HEK293T (cell line): ENCODE measurements around the gene BRCA2.

ENCODE experiments used
- CTCF ChIA-PET: fragments of 350-600 bp; formaldehyde crosslinking; extraction: SDS; loops from one replicate; lab custom pipeline; 2021; ENCODE audit warnings: antibody characterized with exemption, inconsistent platforms; lab: Yijun Ruan, JAX
- POLR2A ChIA-PET: fragments of 350-600 bp; formaldehyde crosslinking; extraction: SDS; loops from one replicate; lab custom pipeline; 2020; ENCODE audit warnings: antibody characterized with exemption, inconsistent platforms; lab: Yijun Ruan, JAX
- DNase-seq: peaks from one replicate; pipeline ENCODE4 v3.0.0; 2012; ENCODE audit warnings: mixed read lengths; ENCODE audit errors: extremely low spot score
- ARNT ChIP-seq: fragments of 450-650 bp; IDR thresholded peaks from 2 replicates; pipeline ENCODE4 v1.6.1; 2017; ENCODE audit warnings: mild to moderate bottlenecking
- BHLHE40 ChIP-seq: fragments of 450-650 bp; IDR thresholded peaks from 2 replicates; pipeline ENCODE4 v1.6.1; 2016; ENCODE audit warnings: mild to moderate bottlenecking, moderate library complexity, borderline replicate concordance
- CTBP1 ChIP-seq: fragments of 450-650 bp; IDR thresholded peaks from 2 replicates; pipeline ENCODE4 v1.6.1; 2016; ENCODE audit warnings: borderline replicate concordance
- ELF4 ChIP-seq: fragments of 450-650 bp; IDR thresholded peaks from 2 replicates; pipeline ENCODE4 v1.6.1; 2017; ENCODE audit warnings: antibody characterized with exemption
- FOXA1 ChIP-seq: fragments of 450-650 bp; IDR thresholded peaks from 2 replicates; pipeline ENCODE4 v1.6.1; 2016; ENCODE audit warnings: mild to moderate bottlenecking
- FOXK2 ChIP-seq: fragments of 450-650 bp; IDR thresholded peaks from 2 replicates; pipeline ENCODE4 v1.6.1; 2016; ENCODE audit warnings: mild to moderate bottlenecking
- FOXM1 ChIP-seq: fragments of 450-650 bp; IDR thresholded peaks from 2 replicates; pipeline ENCODE4 v1.6.1; 2017; ENCODE audit warnings: mild to moderate bottlenecking, borderline replicate concordance
- HDGF ChIP-seq: fragments of 450-650 bp; IDR thresholded peaks from 2 replicates; pipeline ENCODE4 v1.6.1; 2017; ENCODE audit warnings: antibody characterized with exemption, borderline replicate concordance
- L3MBTL2 ChIP-seq: fragments of 450-650 bp; conservative IDR thresholded peaks from 2 replicates; pipeline ENCODE4 v1.6.1; 2016; ENCODE audit warnings: mild to moderate bottlenecking
- LEF1 ChIP-seq: fragments of 450-650 bp; IDR thresholded peaks from 2 replicates; pipeline ENCODE4 v1.6.1; 2017; ENCODE audit warnings: mild to moderate bottlenecking, borderline replicate concordance
- NFRKB ChIP-seq: fragments of 450-650 bp; IDR thresholded peaks from 2 replicates; pipeline ENCODE4 v1.6.1; 2016; ENCODE audit warnings: mild to moderate bottlenecking, moderate library complexity
- SP1 ChIP-seq: fragments of 450-650 bp; IDR thresholded peaks from 2 replicates; pipeline ENCODE4 v1.6.1; 2017
- SUZ12 ChIP-seq: fragments of 450-650 bp; IDR thresholded peaks from 2 replicates; pipeline ENCODE4 v1.6.1; 2016; ENCODE audit warnings: mild to moderate bottlenecking
- TARDBP ChIP-seq: fragments of 450-650 bp; IDR thresholded peaks from 2 replicates; pipeline ENCODE4 v1.6.1; 2016
- ZNF384 ChIP-seq: fragments of 450-650 bp; IDR thresholded peaks from 2 replicates; pipeline ENCODE4 v1.6.1; 2016
- TF ChIP-seq, protein P1 (sequence below): fragments of 450-650 bp; IDR thresholded peaks from 2 replicates; pipeline ENCODE4 v1.6.1; 2016

BRCA2 gene

DNA sequence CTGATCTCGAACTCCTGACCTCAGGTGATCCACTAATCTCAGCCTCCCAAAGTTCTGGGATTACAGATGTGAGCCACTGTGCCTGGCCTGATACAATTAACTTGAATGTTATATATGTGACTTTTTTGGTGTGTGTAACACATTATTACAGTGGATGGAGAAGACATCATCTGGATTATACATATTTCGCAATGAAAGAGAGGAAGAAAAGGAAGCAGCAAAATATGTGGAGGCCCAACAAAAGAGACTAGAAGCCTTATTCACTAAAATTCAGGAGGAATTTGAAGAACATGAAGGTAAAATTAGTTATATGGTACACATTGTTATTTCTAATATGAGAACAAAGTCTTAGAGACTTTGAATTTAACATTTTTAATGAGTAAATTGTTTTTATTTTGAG lies 55.5 kb downstream of the BRCA2 start:
- no peak for DNase-seq
- ChIA-PET POLR2A (no interaction called here), CTCF (no interaction called here)
- TF ChIP-seq L3MBTL2: no peak
- no peak for TF ChIP-seq FOXM1
- TF ChIP-seq ELF4: no peak
- no peak for TF ChIP-seq FOXA1
- no peak for TF ChIP-seq ZNF384
- TF ChIP-seq ARNT: no peak
- no peak for TF ChIP-seq SUZ12
- TF ChIP-seq CTBP1: no peak
- no peak for TF ChIP-seq FOXK2
- TF ChIP-seq LEF1: no peak
- no peak for TF ChIP-seq TARDBP
- TF ChIP-seq HDGF: no peak
- TF ChIP-seq BHLHE40: no peak
- no peak for TF ChIP-seq NFRKB
- TF ChIP-seq SP1: no peak
- TF ChIP-seq, protein P1, sequence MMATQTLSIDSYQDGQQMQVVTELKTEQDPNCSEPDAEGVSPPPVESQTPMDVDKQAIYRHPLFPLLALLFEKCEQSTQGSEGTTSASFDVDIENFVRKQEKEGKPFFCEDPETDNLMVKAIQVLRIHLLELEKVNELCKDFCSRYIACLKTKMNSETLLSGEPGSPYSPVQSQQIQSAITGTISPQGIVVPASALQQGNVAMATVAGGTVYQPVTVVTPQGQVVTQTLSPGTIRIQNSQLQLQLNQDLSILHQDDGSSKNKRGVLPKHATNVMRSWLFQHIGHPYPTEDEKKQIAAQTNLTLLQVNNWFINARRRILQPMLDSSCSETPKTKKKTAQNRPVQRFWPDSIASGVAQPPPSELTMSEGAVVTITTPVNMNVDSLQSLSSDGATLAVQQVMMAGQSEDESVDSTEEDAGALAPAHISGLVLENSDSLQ: no peak

DNA sequence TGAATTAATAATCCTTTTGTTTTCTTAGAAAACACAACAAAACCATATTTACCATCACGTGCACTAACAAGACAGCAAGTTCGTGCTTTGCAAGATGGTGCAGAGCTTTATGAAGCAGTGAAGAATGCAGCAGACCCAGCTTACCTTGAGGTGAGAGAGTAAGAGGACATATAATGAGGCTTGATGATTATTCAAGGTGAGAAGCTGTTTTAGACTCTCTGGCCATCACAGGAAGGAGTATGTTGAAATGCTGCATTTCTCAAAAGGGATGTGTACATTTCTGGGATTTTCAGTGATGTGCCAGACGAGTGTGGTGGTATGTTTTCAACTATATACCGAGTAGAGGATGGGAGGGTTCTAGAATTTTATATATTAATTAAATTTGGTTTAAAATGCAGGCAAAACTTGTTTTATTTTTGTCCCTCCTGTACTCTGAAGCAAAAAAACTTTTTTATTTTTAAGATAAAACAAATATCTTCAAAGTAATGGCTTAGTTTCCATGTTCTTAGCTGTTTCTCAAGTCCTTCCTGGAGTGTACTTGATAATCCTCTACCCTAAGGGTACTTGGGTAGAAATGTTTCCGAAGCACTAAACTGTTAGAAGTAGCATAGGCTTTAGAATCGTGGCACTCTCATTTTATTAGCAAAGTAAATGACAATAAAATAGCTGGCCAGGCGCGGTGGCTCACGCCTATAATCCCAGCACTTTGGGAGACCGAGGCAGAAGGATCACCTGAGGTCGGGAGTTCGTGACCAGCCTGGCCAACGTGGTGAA lies 61.5 kb downstream of the BRCA2 start:
- ChIA-PET CTCF (no interaction called here), POLR2A (no interaction called here)
- TF ChIP-seq TARDBP (no peak), BHLHE40 (no peak), SP1 (no peak), NFRKB (no peak), LEF1 (no peak), ELF4 (no peak), L3MBTL2 (no peak)
- no peak for DNase-seq

DNA sequence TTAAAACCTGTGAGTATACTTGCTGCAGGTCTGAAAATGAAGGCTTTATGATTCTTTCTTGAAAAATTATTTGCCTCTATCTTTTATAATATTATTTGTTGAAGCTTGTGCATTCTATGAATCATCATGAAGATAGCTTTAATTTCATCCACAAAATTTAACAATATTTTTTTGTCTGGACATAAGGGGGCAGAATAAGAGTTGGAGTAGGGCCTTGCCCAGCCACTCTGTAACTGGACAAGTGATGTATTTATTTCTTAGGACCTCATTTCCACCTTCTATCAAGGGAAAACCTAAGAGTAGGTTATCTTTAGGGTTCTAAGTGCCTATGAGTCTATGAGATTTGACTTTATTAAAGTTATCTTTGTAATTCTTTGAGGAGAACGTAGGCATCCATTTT lies 62.7 kb downstream of the BRCA2 start:
- ChIA-PET POLR2A (no interaction called here), CTCF (no interaction called here)
- TF ChIP-seq FOXK2 (no peak), FOXA1 (no peak), SUZ12 (no peak), NFRKB (no peak), L3MBTL2 (no peak), SP1 (no peak), FOXM1 (no peak), ARNT (no peak), HDGF (no peak), BHLHE40 (no peak)
- TF ChIP-seq, protein P1: no peak
- no peak for DNase-seq

DNA sequence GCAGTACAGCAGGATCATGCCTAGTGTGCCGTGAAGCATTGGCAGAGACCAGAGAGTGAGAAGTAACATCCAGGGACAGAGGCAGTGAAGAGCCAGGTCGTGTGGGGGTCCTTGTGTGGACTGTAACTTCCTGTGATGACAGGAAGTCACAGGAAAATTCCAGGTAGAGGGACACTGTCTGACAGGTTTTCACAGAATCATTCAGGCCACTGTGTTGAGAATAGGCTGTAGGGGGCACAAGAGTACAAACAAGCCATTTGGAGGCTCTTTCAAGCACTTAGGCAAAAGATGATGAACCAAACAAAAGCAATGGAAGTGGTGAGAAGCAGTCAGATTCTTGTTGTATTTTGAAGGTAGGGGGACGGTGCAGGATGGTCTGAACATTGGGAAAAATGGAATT lies 66.2 kb downstream of the BRCA2 start:
- CTCF ChIA-PET: no interaction called here
- peak; percentile 8 for DNase-seq
- TF ChIP-seq, protein P1: no peak
- POLR2A ChIA-PET: no interaction called here

DNA sequence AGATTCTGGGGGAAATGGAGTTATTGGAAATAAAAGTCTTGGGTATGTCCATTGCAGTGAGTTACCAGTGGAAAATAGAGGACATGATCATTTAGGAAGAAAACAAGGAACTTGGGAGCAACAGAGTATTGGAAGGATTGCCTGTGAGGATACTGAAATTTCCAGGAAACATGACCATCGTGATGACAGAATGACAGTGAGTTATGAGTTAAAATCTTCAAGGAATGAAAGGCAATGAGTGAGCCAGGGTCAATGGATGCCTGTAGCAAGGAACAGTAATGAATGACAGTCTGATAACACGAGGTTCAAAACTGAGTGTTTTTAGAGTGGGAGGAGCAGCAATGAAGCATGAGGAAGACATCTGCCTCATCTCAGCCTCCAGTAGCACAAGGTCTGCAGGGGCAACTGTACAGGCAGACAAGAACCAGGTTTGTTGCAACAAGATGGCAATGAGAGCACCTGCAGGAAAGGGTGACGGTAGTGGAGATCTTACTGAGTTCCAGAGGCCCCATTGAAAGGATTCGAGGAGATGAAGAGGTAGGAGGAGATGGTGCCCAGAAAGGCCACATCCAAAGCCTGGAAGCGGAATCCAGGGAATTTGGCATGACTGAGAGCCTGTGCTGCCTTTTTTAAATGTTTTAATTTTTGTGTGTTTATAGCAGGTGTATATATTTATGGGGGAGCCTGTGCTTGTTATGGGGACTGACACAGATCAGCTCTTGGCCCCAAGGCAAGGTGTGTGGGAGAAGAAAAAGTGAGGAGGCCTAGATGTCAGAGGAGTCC lies 68.7 kb downstream of the BRCA2 start:
- POLR2A ChIA-PET: no interaction called here
- TF ChIP-seq HDGF (no peak), ZNF384 (no peak), LEF1 (no peak), FOXA1 (no peak), CTBP1 (no peak), ARNT (no peak), ELF4 (no peak)
- DNase-seq: no peak
- CTCF ChIA-PET: no interaction called here

DNA sequence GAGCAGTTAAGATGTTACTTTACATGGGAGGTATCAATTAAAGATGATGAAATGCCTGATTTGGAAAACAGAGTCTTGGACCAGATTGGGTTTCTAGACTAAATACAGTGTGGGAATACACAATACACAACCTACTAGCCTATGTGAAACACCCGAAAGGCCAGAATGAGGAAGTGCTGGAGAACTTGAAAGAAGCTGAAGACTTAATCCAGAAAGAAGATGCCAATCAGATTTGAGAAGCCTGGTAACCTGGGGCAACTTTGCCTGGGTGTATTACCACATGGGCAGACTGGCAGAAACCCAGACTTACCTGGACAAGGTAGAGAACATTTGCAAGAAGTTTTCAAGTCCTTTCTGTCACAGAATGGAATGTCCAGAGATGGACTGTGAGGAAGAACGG lies 69.4 kb downstream of the BRCA2 start:
- no peak for DNase-seq
- TF ChIP-seq FOXK2 (no peak), SP1 (no peak), ARNT (no peak), SUZ12 (no peak), LEF1 (no peak), FOXM1 (no peak), ZNF384 (no peak), NFRKB (no peak), FOXA1 (no peak), CTBP1 (no peak), BHLHE40 (no peak), HDGF (no peak), L3MBTL2 (no peak), TARDBP (no peak)
- TF ChIP-seq, protein P1: no peak
- POLR2A ChIA-PET: no interaction called here
- CTCF ChIA-PET: interaction anchor here (0.6 kb wide), 1 partner anchor 21 kb away, joined by 7 read pairs; no protein-coding TSS in a partner anchor
